Activated CD4-positive, alpha-beta T cell treated with anti-CD3 and anti-CD28 coated beads for 24 hours (primary cell): Measurements from ENCODE around the gene SURF1.
"Not testable (repeated sequence)": the region's sequence is repeated elsewhere in the genome, so short reads cannot be mapped to it uniquely, and the experiment has no call there.

ENCODE experiments used
- DNase-seq, 2 donors: peaks; one replicate each; pipeline ENCODE4 v3.0.0-alpha.2; 2020; ENCODE audit warnings: low read depth in 2 of 2

The SURF1 gene

GRCh38 chr9:133344979-133345378, 11.3 kb downstream of the SURF1 start:
- no peak for DNase-seq

- DNase-seq, result no peak
Observed at GRCh38 chr9:133344071-133344470, 12.2 kb downstream of the SURF1 start.

GRCh38 chr9:133342570-133342969, 13.7 kb downstream of the SURF1 start:
- DNase-seq, result no peak

GRCh38 chr9:133342069-133342406, 14.2 kb downstream of the SURF1 start:
- DNase-seq, result no peak

- no peak for DNase-seq
Observed at GRCh38 chr9:133341369-133342068, 14.8 kb downstream of the SURF1 start.

- no peak for DNase-seq
Observed at GRCh38 chr9:133340916-133341315, 15.4 kb downstream of the SURF1 start.

GRCh38 chr9:133340256-133340655, 16.0 kb downstream of the SURF1 start:
- no peak for DNase-seq

- DNase-seq, result no peak
Observed at GRCh38 chr9:133339641-133340040, 16.6 kb downstream of the SURF1 start.

GRCh38 chr9:133335924-133336811, 20.1 kb downstream of the SURF1 start, which contains the start of gene SURF6:
Gene SURF6 (minus strand): TSS chr9:133336188. CDS start chr9:133336132, 56 bp downstream.
- DNase-seq, result peak; percentile 88 to 92

- not testable (repeated sequence) for DNase-seq
Observed at GRCh38 chr9:133334888-133335287, 21.4 kb downstream of the SURF1 start.

- no peak for DNase-seq
Observed at GRCh38 chr9:133334161-133334560, 22.1 kb downstream of the SURF1 start.

- no peak for DNase-seq
Observed at GRCh38 chr9:133333566-133333965, 22.7 kb downstream of the SURF1 start.

GRCh38 chr9:133333011-133333410, 23.3 kb downstream of the SURF1 start:
- DNase-seq, result no peak

- no peak for DNase-seq
Observed at GRCh38 chr9:133332381-133332730, 23.9 kb downstream of the SURF1 start.

- no peak for DNase-seq
Observed at GRCh38 chr9:133331641-133332380, 24.5 kb downstream of the SURF1 start.

GRCh38 chr9:133331221-133331620, 25.1 kb downstream of the SURF1 start:
- DNase-seq, result no peak

- not testable (repeated sequence) for DNase-seq
Observed at GRCh38 chr9:133329306-133330156, 26.8 kb downstream of the SURF1 start.

GRCh38 chr9:133327834-133328484, 28.3 kb downstream of the SURF1 start:
- no peak for DNase-seq

- DNase-seq, result not testable (repeated sequence)
Observed at GRCh38 chr9:133327021-133327420, 29.3 kb downstream of the SURF1 start.

GRCh38 chr9:133323991-133324703, 32.1 kb downstream of the SURF1 start:
- DNase-seq, result no peak
